GM18873 (cell line): Measurements from ENCODE around the gene SMIM24.
"Not testable (repeated sequence)": the region's sequence is repeated elsewhere in the genome, so short reads cannot be mapped to it uniquely, and the experiment has no call there.

ENCODE experiments used
- ATAC-seq: cut with Tn5 transposase; IDR thresholded peaks from one replicate; pipeline ENCODE4 v1.9.1; 2021; ENCODE audit warnings: mild to moderate bottlenecking, moderate library complexity, moderate number of reproducible peaks; ENCODE audit not compliant: unreplicated experiment, low FRiP score

The SMIM24 gene

GRCh38 chr19:3457528-3458228 lies 22.6 kb downstream of the SMIM24 start:
- no peak for ATAC-seq

GRCh38 chr19:3456925-3457527 lies 23.3 kb downstream of the SMIM24 start:
- no peak for ATAC-seq

- ATAC-seq = no peak
Measured at GRCh38 chr19:3455960-3456601, 24.2 kb downstream of the SMIM24 start.

GRCh38 chr19:3455393-3455955 lies 24.9 kb downstream of the SMIM24 start:
- ATAC-seq = no peak

- ATAC-seq = no peak
Measured at GRCh38 chr19:3454656-3455392, 25.5 kb downstream of the SMIM24 start.

GRCh38 chr19:3453840-3454239 lies 26.5 kb downstream of the SMIM24 start:
- ATAC-seq = no peak

GRCh38 chr19:3452942-3453214 lies 27.4 kb downstream of the SMIM24 start:
- not testable (repeated sequence) for ATAC-seq

- ATAC-seq = no peak
Measured at GRCh38 chr19:3452171-3452941, 28.0 kb downstream of the SMIM24 start.

GRCh38 chr19:3451451-3451866 lies 28.9 kb downstream of the SMIM24 start:
- ATAC-seq = no peak

- ATAC-seq = no peak
Measured at GRCh38 chr19:3450796-3451411, 29.4 kb downstream of the SMIM24 start.

- ATAC-seq = no peak
Measured at GRCh38 chr19:3448616-3449334, 31.6 kb downstream of the SMIM24 start.

GRCh38 chr19:3446657-3447056 lies 33.7 kb downstream of the SMIM24 start:
- ATAC-seq = not testable (repeated sequence)

GRCh38 chr19:3444695-3445234 lies 35.6 kb downstream of the SMIM24 start:
- no peak for ATAC-seq

GRCh38 chr19:3443840-3444694 lies 36.3 kb downstream of the SMIM24 start:
- no peak for ATAC-seq

GRCh38 chr19:3442487-3443071 lies 37.7 kb downstream of the SMIM24 start:
- no peak for ATAC-seq

- no peak for ATAC-seq
Measured at GRCh38 chr19:3441986-3442329, 38.4 kb downstream of the SMIM24 start.

- no peak for ATAC-seq
Measured at GRCh38 chr19:3441089-3441985, 39.0 kb downstream of the SMIM24 start.
